Body of pancreas (tissue), 4 donors: ENCODE results near the gene GOLGA1.

ENCODE experiments used
- POLR2A ChIP-seq, 3 donors: fragments of 450-650 bp; IDR thresholded peaks; one replicate each; pipeline ENCODE4 v1.6.1; 2016; ENCODE audit warnings: antibody characterized with exemption in 3 of 3, mild to moderate bottlenecking in 2 of 3
- TF ChIP-seq, protein P1 (sequence below), 7 experiments: fragments of 450-650 bp in 4 of 7; fragments of 200-600 bp in 3 of 7; sonication (generic) in 3 of 7; IDR thresholded peaks; one replicate each; pipeline ENCODE4 v1.5.1; 2016 to 2019; ENCODE audit warnings: antibody characterized with exemption in 7 of 7

- TF ChIP-seq, protein P1, sequence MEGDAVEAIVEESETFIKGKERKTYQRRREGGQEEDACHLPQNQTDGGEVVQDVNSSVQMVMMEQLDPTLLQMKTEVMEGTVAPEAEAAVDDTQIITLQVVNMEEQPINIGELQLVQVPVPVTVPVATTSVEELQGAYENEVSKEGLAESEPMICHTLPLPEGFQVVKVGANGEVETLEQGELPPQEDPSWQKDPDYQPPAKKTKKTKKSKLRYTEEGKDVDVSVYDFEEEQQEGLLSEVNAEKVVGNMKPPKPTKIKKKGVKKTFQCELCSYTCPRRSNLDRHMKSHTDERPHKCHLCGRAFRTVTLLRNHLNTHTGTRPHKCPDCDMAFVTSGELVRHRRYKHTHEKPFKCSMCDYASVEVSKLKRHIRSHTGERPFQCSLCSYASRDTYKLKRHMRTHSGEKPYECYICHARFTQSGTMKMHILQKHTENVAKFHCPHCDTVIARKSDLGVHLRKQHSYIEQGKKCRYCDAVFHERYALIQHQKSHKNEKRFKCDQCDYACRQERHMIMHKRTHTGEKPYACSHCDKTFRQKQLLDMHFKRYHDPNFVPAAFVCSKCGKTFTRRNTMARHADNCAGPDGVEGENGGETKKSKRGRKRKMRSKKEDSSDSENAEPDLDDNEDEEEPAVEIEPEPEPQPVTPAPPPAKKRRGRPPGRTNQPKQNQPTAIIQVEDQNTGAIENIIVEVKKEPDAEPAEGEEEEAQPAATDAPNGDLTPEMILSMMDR (IDR thresholded peaks at IDR 0.05): peak; percentile 29 to 53 (median 41)
- TF ChIP-seq POLR2A (IDR thresholded peaks at IDR 0.05): no peak
These were observed 101.1 kb downstream of the GOLGA1 start for GRCh38 chr9:124839612-124840299.
